GM12878 (cell line): Measurements from ENCODE around the gene MTAP. TPM values are rescaled to one million over a fixed set of nuclear protein-coding genes. Genes with fewer than 3 reads are reported as not detected.
A peak's percentile ranks its signal among the peaks of the same experiment; 100 is the strongest.

Experiments
- BMI1 ChIP-seq: fragments of 450-650 bp; IDR thresholded peaks from 2 replicates; pipeline ENCODE4 v1.6.1; 2016; ENCODE audit warnings: mild to moderate bottlenecking, moderate library complexity, borderline replicate concordance
- CBX3 ChIP-seq: fragments of 200-600 bp; sonication (generic); IDR thresholded peaks from 2 replicates; pipeline ENCODE4 v1.6.1; 2016; ENCODE audit warnings: low read depth, borderline replicate concordance
- E2F8 ChIP-seq: fragments of 450-650 bp; IDR thresholded peaks from 2 replicates; pipeline ENCODE4 v1.6.1; 2018; ENCODE audit warnings: mild to moderate bottlenecking, low read depth, moderate library complexity; ENCODE audit not compliant: partially characterized antibody
- E4F1 ChIP-seq: fragments of 450-650 bp; IDR thresholded peaks from 2 replicates; pipeline ENCODE4 v1.6.1; 2018; ENCODE audit warnings: borderline replicate concordance, mild to moderate bottlenecking; ENCODE audit not compliant: partially characterized antibody
- EGR1 ChIP-seq, 2 experiments: IDR thresholded peaks; 1 replicate in 1 of 2; 2 replicates in 1 of 2; pipeline ENCODE4 v1.6.1; 2011 to 2012; ENCODE audit warnings: low read depth in 2 of 2, low read length in 2 of 2, borderline replicate concordance in 1 of 2, mild to moderate bottlenecking in 1 of 2, moderate library complexity in 1 of 2
- FOXK2 ChIP-seq: fragments of 450-650 bp; IDR thresholded peaks from 2 replicates; pipeline ENCODE4 v1.6.1; 2017; ENCODE audit warnings: mild to moderate bottlenecking, moderate library complexity
- HDGF ChIP-seq: fragments of 450-650 bp; IDR thresholded peaks from 2 replicates; pipeline ENCODE4 v1.6.1; 2016; ENCODE audit warnings: antibody characterized with exemption
- KDM1A ChIP-seq: fragments of 200-600 bp; sonication (generic); IDR thresholded peaks from 2 replicates; pipeline ENCODE4 v1.6.1; 2016; ENCODE audit warnings: borderline replicate concordance
- MTA3 ChIP-seq: IDR thresholded peaks from 2 replicates; pipeline ENCODE4 v1.6.1; 2012; ENCODE audit warnings: low read length, inconsistent platforms, borderline replicate concordance
- MYB ChIP-seq: fragments of 150-350 bp; IDR thresholded peaks from 2 replicates; pipeline ENCODE4 v1.6.1; 2014; ENCODE audit warnings: mild to moderate bottlenecking, low read depth, low read length, borderline replicate concordance
- NBN ChIP-seq: fragments of 450-650 bp; IDR thresholded peaks from 2 replicates; pipeline ENCODE4 v1.6.1; 2016
- NFYA ChIP-seq: IDR thresholded peaks from 2 replicates; pipeline ENCODE4 v1.6.1; 2011; ENCODE audit warnings: low read depth, mild to moderate bottlenecking, low read length, improper control_type of control experiment, borderline replicate concordance
- NR2F1 ChIP-seq: fragments of 450-650 bp; conservative IDR thresholded peaks from 2 replicates; pipeline ENCODE4 v1.6.1; 2017; ENCODE audit warnings: mild to moderate bottlenecking
- RB1 ChIP-seq: fragments of 450-650 bp; formaldehyde crosslinking; IDR thresholded peaks from 2 replicates; pipeline ENCODE4 v1.6.1; 2017; ENCODE audit warnings: mild to moderate bottlenecking, borderline replicate concordance
- SMAD1 ChIP-seq: fragments of 450-650 bp; IDR thresholded peaks from 2 replicates; pipeline ENCODE4 v1.6.1; 2018; ENCODE audit warnings: mild to moderate bottlenecking, low read depth; ENCODE audit not compliant: partially characterized antibody
- TARDBP ChIP-seq: IDR thresholded peaks from 2 replicates; pipeline ENCODE4 v1.6.1; 2016; ENCODE audit warnings: borderline replicate concordance
- TCF12 ChIP-seq: IDR thresholded peaks from 2 replicates; pipeline ENCODE4 v1.6.1; 2011; ENCODE audit warnings: low read depth, mild to moderate bottlenecking, low read length
- YBX1 ChIP-seq: fragments of 450-650 bp; IDR thresholded peaks from 2 replicates; pipeline ENCODE4 v1.6.1; 2016; ENCODE audit warnings: antibody characterized with exemption
- YY1 ChIP-seq: IDR thresholded peaks from 2 replicates; pipeline ENCODE4 v1.6.1; 2011; ENCODE audit warnings: low read depth, mild to moderate bottlenecking, low read length
- ZBTB11 ChIP-seq: fragments of 450-650 bp; formaldehyde crosslinking; IDR thresholded peaks from 2 replicates; pipeline ENCODE4 v1.5.0; 2022; ENCODE audit warnings: mild to moderate bottlenecking, missing genetic modification characterization
- ZNF24 ChIP-seq: fragments of 450-650 bp; IDR thresholded peaks from 2 replicates; pipeline ENCODE4 v1.6.1; 2017; ENCODE audit warnings: antibody characterized with exemption, mild to moderate bottlenecking
- ZNF622 ChIP-seq: fragments of 450-650 bp; IDR thresholded peaks from 2 replicates; pipeline ENCODE4 v1.6.1; 2017; ENCODE audit warnings: mild to moderate bottlenecking, inconsistent platforms
- polyA plus RNA-seq, 11 experiments: library from polyadenylated mRNA; depleted of rRNA in 4 of 11; unstranded in 6 of 11; stranded (reverse) in 5 of 11; fragments of >200 nt; fragmentation: Nextera tagmentation in 4 of 11; fragmentation: Illumina TruSeq in 1 of 11; extraction: Ambion mirVana in 4 of 11; extraction: Trizol in 1 of 11; gene quantifications; 1 replicate in 1 of 11; 2 replicates in 10 of 11; pipeline versions ENCODE4 v1.2.1 to v1.2.3, GENCODE V29; 2011 to 2016; ENCODE audit warnings: inconsistent platforms in 2 of 11, missing spikeins in 2 of 11, low read depth in 1 of 11
- total RNA-seq, 4 experiments: library from RNA; depleted of rRNA in 3 of 4; stranded (reverse); fragments of >200 nt in 3 of 4; fragmentation: Illumina TruSeq in 1 of 4; extraction: Trizol in 1 of 4; gene quantifications; 2 replicates each; pipeline versions ENCODE4 v1.2.1 to v1.2.3, GENCODE V29; 2013 to 2021

Gene MTAP
- total and polyA plus RNA-seq, 10 of the 15 experiments (the other 5 are each of a cell fraction or from before 2014, with no cell fraction given) = 16.4 to 29.9 (median 22.6) TPM

DNA sequence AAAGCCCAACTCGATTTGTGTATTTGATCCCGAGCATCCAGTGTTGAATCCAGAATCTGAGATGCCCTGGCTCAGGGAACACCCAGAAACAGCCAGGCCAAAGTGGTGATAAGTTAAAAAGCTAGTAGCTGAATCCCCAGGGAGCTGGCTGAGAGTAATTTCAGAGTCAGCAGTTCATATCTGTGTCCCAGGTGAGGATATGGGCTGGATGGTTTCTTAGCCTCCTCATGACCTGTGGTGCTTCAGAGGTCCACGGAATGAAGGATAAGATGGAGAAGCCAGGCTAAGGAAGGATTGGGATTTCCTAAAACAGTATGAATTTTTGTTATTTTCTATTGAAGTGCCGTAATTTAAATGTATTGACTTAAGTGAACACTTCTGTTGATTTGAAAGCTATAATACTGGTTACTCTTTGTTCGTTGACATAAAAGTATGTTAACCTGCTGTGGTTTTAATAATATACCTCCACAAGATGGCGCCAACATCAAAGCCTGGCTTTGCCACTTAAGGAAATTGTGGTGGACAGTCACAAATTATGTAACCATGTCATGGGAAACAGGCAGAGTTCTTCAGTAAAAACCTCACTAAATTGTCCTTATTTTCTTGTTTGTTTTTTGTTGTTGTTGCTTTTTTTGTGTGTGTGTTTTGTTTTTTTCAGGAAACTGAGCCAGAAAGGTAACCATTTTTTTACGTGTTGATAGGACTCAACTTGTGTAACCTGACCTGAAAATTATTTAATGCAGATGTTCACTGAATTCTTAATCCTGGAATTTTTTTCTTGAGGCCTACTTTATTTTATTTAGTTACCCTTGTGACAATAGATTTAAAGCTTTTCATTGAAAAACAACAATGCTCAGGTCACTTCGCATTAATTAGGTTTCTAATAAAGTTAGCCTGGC lies 11.4 kb downstream of the MTAP start (continued):
- TF ChIP-seq EGR1 (IDR thresholded peaks at IDR 0.05; ENCODE audit: borderline replicate concordance in 1 of 2, low read depth in 2 of 2, low read length in 2 of 2) (no peak), NR2F1 (no peak), E4F1 (no peak), TARDBP (no peak), ZNF24 (no peak), NBN (0 out of 2 replicates have a peak, but pooled peaks have one; percentile 19), ZBTB11 (no peak), ZNF622 (no peak), E2F8 (no peak), YBX1 (no peak), YY1 (peak; percentile 48; the same call in 1 of the 2 replicates), MYB (no peak), KDM1A (no peak), FOXK2 (no peak), MTA3 (no peak), RB1 (no peak), HDGF (no peak), NFYA (no peak), TCF12 (no peak), BMI1 (no peak), CBX3 (no peak), SMAD1 (no peak)
